GM23338 (cell line): ENCODE measurements around the gene C14orf180. TPM values are rescaled to one million over a fixed set of nuclear protein-coding genes. Genes with fewer than 3 reads are reported as not detected.

Experiments
- ATAC-seq: fragments of 200-7000 bp; cut with Tn5 transposase; 3 replicates; pipeline ENCODE4 v1.9.1; 2020
- DNase-seq: peaks from one replicate; pipeline ENCODE4 v3.0.0-alpha.2; 2015; ENCODE audit warnings: low spot score
- H2AFZ ChIP-seq: fragments of 200-600 bp; sonication (generic); 2 replicates; pipeline ENCODE4 v1.8.0; 2016; ENCODE audit warnings: antibody characterized with exemption, mild to moderate bottlenecking, moderate library complexity
- H3F3A ChIP-seq: fragments of 200-600 bp; sonication (generic); replicated peaks from 2 replicates; pipeline ENCODE4 v1.8.0; 2017; ENCODE audit warnings: antibody characterized with exemption, mixed run types, low read depth
- H3K27ac ChIP-seq: fragments of 200-600 bp; sonication (generic); 2 replicates; pipeline ENCODE4 v1.6.1; 2016; ENCODE audit warnings: low read depth
- H3K27me3 ChIP-seq: fragments of 200-600 bp; sonication (generic); 2 replicates; pipeline ENCODE4 v1.8.0; 2016; ENCODE audit warnings: mild to moderate bottlenecking, mixed run types, moderate library complexity; ENCODE audit not compliant: insufficient read depth
- H3K36me3 ChIP-seq: fragments of 200-600 bp; sonication (generic); 2 replicates; pipeline ENCODE4 v1.8.0; 2016; ENCODE audit warnings: mild to moderate bottlenecking; ENCODE audit not compliant: insufficient read depth
- H3K4me1 ChIP-seq: fragments of 200-600 bp; sonication (generic); 2 replicates; pipeline ENCODE4 v1.8.0; 2016; ENCODE audit warnings: mild to moderate bottlenecking, moderate library complexity; ENCODE audit not compliant: insufficient read depth
- H3K4me2 ChIP-seq: fragments of 200-600 bp; sonication (generic); 2 replicates; pipeline ENCODE4 v1.7.1; 2017; ENCODE audit warnings: mixed run types
- H3K4me3 ChIP-seq: fragments of 200-600 bp; sonication (generic); 2 replicates; pipeline ENCODE4 v1.6.1; 2016; ENCODE audit warnings: mixed run types
- H3K79me2 ChIP-seq: fragments of 200-600 bp; sonication (generic); replicated peaks from 2 replicates; pipeline ENCODE4 v1.8.0; 2017; ENCODE audit warnings: mild to moderate bottlenecking; ENCODE audit not compliant: insufficient read depth
- H3K9me2 ChIP-seq: fragments of 200-600 bp; sonication (generic); 2 replicates; pipeline ENCODE4 v1.8.0; 2017; ENCODE audit not compliant: insufficient read depth
- H4K20me1 ChIP-seq: fragments of 200-600 bp; sonication (generic); replicated peaks from 2 replicates; pipeline ENCODE4 v1.8.0; 2017; ENCODE audit warnings: mild to moderate bottlenecking; ENCODE audit not compliant: insufficient read depth
- H3K27ac Mint-ChIP-seq: 2 replicates; pipeline ENCODE4 v1.8.0; 2020; ENCODE audit warnings: inconsistent platforms, mild to moderate bottlenecking, moderate library complexity, mixed read lengths
- H3K27me3 Mint-ChIP-seq: 3 replicates; pipeline ENCODE4 v1.8.0; 2022; ENCODE audit warnings: low read depth, mild to moderate bottlenecking, moderate library complexity, mixed read lengths, inconsistent platforms; ENCODE audit not compliant: insufficient read depth, poor library complexity
- H3K36me3 Mint-ChIP-seq: 3 replicates; pipeline ENCODE4 v1.8.0; 2021; ENCODE audit warnings: low read depth, mild to moderate bottlenecking, inconsistent platforms, moderate library complexity, mixed read lengths
- H3K4me1 Mint-ChIP-seq: 3 replicates; pipeline ENCODE4 v1.8.0; 2020; ENCODE audit warnings: mild to moderate bottlenecking, inconsistent platforms, mixed read lengths
- H3K4me3 Mint-ChIP-seq: 3 replicates; pipeline ENCODE4 v1.8.0; 2021; ENCODE audit warnings: moderate library complexity, mild to moderate bottlenecking, inconsistent platforms, mixed read lengths
- H3K9me3 Mint-ChIP-seq: 3 replicates; pipeline ENCODE4 v1.8.0; 2020; ENCODE audit warnings: moderate library complexity, mild to moderate bottlenecking, inconsistent platforms, mixed read lengths
- EZH2 ChIP-seq: fragments of 200-600 bp; sonication (generic); IDR thresholded peaks from one replicate; pipeline ENCODE4 v1.8.0; 2017; ENCODE audit warnings: antibody characterized with exemption, mild to moderate bottlenecking, low read depth; ENCODE audit not compliant: unreplicated experiment
- EZH2phosphoT487 ChIP-seq: fragments of 200-600 bp; sonication (generic); IDR thresholded peaks from one replicate; pipeline ENCODE4 v1.8.1; 2018; ENCODE audit warnings: antibody characterized with exemption; ENCODE audit not compliant: unreplicated experiment
- STAT1 ChIP-seq: IDR thresholded peaks from one replicate; pipeline ENCODE4 v1.6.1; 2016; ENCODE audit warnings: antibody characterized with exemption; ENCODE audit not compliant: unreplicated experiment
- ZNF114 ChIP-seq: fragments of 250-450 bp; sonication (Bioruptor Pico); IDR thresholded peaks from 2 replicates; pipeline ENCODE4 v1.5.0; 2020; ENCODE audit warnings: mild to moderate bottlenecking, moderate library complexity
- ZNF331 ChIP-seq: fragments of 250-450 bp; sonication (Bioruptor Pico); IDR thresholded peaks from 2 replicates; pipeline ENCODE4 v1.5.0; 2020; ENCODE audit warnings: low read depth, mild to moderate bottlenecking, moderate library complexity
- polyA plus RNA-seq: library from polyadenylated mRNA; unstranded; fragments of >200 nt; fragmentation: Nextera tagmentation; extraction: Ambion mirVana; gene quantifications from 2 replicates; pipeline ENCODE4 v1.2.1, GENCODE V29; 2016
- total RNA-seq: library from RNA; depleted of rRNA; stranded (reverse); fragments of >200 nt; shearing (Covaris generic); gene quantifications from 2 replicates; pipeline ENCODE4 v1.2.3, GENCODE V29; 2014
- TF ChIP-seq, protein P1 (sequence below): fragments of 250-450 bp; sonication (Bioruptor Pico); IDR thresholded peaks from 2 replicates; pipeline ENCODE4 v1.5.0; 2020; ENCODE audit warnings: mild to moderate bottlenecking, moderate library complexity
- TF ChIP-seq, protein P2 (sequence below), 2 experiments: fragments of 200-600 bp in 1 of 2; sonication (generic) in 1 of 2; conservative IDR thresholded peaks; 2 replicates each; pipeline versions ENCODE4 v1.5.1 to v1.6.1; 2016 to 2017; ENCODE audit warnings: antibody characterized with exemption in 2 of 2, low read depth in 2 of 2, mild to moderate bottlenecking in 2 of 2, moderate library complexity in 1 of 2

Gene C14orf180
- total and polyA plus RNA-seq, 2 experiments from 2014 or later = not detected

- TF ChIP-seq, protein P1, sequence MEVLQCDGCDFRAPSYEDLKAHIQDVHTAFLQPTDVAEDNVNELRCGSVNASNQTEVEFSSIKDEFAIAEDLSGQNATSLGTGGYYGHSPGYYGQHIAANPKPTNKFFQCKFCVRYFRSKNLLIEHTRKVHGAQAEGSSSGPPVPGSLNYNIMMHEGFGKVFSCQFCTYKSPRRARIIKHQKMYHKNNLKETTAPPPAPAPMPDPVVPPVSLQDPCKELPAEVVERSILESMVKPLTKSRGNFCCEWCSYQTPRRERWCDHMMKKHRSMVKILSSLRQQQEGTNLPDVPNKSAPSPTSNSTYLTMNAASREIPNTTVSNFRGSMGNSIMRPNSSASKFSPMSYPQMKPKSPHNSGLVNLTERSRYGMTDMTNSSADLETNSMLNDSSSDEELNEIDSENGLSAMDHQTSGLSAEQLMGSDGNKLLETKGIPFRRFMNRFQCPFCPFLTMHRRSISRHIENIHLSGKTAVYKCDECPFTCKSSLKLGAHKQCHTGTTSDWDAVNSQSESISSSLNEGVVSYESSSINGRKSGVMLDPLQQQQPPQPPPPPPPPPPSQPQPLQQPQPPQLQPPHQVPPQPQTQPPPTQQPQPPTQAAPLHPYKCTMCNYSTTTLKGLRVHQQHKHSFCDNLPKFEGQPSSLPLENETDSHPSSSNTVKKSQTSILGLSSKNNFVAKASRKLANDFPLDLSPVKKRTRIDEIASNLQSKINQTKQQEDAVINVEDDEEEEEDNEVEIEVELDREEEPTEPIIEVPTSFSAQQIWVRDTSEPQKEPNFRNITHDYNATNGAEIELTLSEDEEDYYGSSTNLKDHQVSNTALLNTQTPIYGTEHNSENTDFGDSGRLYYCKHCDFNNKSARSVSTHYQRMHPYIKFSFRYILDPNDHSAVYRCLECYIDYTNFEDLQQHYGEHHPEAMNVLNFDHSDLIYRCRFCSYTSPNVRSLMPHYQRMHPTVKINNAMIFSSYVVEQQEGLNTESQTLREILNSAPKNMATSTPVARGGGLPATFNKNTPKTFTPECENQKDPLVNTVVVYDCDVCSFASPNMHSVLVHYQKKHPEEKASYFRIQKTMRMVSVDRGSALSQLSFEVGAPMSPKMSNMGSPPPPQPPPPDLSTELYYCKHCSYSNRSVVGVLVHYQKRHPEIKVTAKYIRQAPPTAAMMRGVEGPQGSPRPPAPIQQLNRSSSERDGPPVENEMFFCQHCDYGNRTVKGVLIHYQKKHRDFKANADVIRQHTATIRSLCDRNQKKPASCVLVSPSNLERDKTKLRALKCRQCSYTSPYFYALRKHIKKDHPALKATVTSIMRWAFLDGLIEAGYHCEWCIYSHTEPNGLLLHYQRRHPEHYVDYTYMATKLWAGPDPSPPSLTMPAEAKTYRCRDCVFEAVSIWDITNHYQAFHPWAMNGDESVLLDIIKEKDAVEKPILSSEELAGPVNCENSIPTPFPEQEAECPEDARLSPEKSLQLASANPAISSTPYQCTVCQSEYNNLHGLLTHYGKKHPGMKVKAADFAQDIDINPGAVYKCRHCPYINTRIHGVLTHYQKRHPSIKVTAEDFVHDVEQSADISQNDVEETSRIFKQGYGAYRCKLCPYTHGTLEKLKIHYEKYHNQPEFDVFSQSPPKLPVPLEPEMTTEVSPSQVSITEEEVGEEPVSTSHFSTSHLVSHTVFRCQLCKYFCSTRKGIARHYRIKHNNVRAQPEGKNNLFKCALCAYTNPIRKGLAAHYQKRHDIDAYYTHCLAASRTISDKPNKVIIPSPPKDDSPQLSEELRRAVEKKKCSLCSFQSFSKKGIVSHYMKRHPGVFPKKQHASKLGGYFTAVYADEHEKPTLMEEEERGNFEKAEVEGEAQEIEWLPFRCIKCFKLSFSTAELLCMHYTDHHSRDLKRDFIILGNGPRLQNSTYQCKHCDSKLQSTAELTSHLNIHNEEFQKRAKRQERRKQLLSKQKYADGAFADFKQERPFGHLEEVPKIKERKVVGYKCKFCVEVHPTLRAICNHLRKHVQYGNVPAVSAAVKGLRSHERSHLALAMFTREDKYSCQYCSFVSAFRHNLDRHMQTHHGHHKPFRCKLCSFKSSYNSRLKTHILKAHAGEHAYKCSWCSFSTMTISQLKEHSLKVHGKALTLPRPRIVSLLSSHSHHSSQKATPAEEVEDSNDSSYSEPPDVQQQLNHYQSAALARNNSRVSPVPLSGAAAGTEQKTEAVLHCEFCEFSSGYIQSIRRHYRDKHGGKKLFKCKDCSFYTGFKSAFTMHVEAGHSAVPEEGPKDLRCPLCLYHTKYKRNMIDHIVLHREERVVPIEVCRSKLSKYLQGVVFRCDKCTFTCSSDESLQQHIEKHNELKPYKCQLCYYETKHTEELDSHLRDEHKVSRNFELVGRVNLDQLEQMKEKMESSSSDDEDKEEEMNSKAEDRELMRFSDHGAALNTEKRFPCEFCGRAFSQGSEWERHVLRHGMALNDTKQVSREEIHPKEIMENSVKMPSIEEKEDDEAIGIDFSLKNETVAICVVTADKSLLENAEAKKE = no peak
- TF ChIP-seq EZH2phosphoT487 = no peak
- TF ChIP-seq ZNF331 (CRISPR knock-in tag) = no peak
Measured at GRCh38 chr14:104602315-104602932, 22.9 kb downstream of the C14orf180 start (continued).

- ATAC-seq (no peak), DNase-seq (no peak)
- Histone ChIP-seq H3K36me3 (no peaks in the 10 kb centered on the region), H3K4me2 (no peak overlapping the region), H4K20me1 (peaks cover 6% of the 10 kb centered on the region; the same call in 1 of the 2 replicates), H3K9me2 (no peaks in the 10 kb centered on the region), H3K79me2 (no peaks in the 10 kb centered on the region), H3K27me3 (peaks cover 21% of the 10 kb centered on the region), H2AFZ (no peak overlapping the region), H3F3A (no peaks in the 10 kb centered on the region), H3K27ac (no peak overlapping the region), H3K4me1 (peaks cover 10% of the 10 kb centered on the region; the same call in 1 of the 2 replicates), H3K4me3 (no peak overlapping the region)
- Mint-ChIP-seq H3K4me1 (peaks cover 14% of the 10 kb centered on the region), H3K27me3 (peaks cover 27% of the 10 kb centered on the region), H3K9me3 (no peaks in the 10 kb centered on the region; the same call in 2 of the 3 replicates), H3K36me3 (no peaks in the 10 kb centered on the region; the same call in 2 of the 3 replicates), H3K27ac (no peak overlapping the region), H3K4me3 (no peak overlapping the region)
- TF ChIP-seq EZH2phosphoT487 = no peak
- TF ChIP-seq, protein P1 = no peak
- TF ChIP-seq ZNF114 (CRISPR knock-in tag) = no peak
- TF ChIP-seq, protein P2, sequence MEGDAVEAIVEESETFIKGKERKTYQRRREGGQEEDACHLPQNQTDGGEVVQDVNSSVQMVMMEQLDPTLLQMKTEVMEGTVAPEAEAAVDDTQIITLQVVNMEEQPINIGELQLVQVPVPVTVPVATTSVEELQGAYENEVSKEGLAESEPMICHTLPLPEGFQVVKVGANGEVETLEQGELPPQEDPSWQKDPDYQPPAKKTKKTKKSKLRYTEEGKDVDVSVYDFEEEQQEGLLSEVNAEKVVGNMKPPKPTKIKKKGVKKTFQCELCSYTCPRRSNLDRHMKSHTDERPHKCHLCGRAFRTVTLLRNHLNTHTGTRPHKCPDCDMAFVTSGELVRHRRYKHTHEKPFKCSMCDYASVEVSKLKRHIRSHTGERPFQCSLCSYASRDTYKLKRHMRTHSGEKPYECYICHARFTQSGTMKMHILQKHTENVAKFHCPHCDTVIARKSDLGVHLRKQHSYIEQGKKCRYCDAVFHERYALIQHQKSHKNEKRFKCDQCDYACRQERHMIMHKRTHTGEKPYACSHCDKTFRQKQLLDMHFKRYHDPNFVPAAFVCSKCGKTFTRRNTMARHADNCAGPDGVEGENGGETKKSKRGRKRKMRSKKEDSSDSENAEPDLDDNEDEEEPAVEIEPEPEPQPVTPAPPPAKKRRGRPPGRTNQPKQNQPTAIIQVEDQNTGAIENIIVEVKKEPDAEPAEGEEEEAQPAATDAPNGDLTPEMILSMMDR (conservative IDR thresholded peaks at IDR 0.05; ENCODE audit: low read depth in 2 of 2) = no peak
- TF ChIP-seq STAT1 = no peak
- TF ChIP-seq EZH2 = no peak
Measured at GRCh38 chr14:104602933-104603325, 23.4 kb downstream of the C14orf180 start.
